GM19467 (cell line): ENCODE measurements around the gene CHIA.

Experiments
- ATAC-seq: cut with Tn5 transposase; IDR thresholded peaks from one replicate; pipeline ENCODE4 v1.9.1; 2021; ENCODE audit warnings: mild to moderate bottlenecking, moderate library complexity; ENCODE audit not compliant: unreplicated experiment

CHIA gene

DNA sequence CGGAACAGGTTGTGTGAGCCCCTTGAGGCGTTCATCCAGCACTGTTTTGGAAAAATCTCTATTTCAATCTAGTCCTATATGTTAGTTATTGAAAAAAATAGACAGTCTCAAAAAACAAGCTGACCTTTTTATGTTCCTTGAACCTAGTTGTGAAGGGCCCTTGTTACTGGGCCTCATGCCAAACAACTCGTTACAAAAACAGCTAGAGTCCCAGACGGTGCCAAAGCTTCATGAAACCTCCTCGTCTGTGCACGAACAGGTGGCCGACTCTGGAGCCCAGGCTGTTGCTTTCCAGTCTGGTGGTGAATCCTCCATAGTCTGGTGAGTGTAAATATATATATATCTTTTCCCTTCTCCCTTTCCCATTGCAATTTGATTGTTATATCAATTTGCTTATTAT lies at the start of gene CHIA:
Gene CHIA (plus strand): TSS at position 222 of the 400 bp plus-strand sequence. CDS start 19,617 bp downstream, outside the sequence.
- no peak for ATAC-seq

DNA sequence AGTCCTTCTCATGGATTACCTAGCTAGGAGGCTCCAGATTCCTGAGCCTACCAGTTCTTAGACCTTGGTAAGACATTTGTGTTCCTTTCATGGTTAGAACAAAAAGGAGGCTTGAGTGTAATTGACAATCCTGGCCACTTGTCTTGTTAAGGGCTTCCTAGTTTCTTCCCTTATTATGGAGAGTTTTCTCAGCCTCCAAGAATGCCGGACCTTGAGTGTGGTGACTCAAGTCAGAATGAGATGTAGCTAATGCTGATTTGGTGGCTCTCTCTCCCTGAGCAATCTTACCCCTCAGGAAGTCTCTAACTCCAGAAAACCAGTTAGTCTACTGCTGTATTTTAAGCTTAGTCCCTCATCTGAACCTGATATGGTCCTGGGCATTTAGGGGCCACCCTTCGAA lies 48.9 kb upstream of the CHIA start:
- no peak for ATAC-seq

DNA sequence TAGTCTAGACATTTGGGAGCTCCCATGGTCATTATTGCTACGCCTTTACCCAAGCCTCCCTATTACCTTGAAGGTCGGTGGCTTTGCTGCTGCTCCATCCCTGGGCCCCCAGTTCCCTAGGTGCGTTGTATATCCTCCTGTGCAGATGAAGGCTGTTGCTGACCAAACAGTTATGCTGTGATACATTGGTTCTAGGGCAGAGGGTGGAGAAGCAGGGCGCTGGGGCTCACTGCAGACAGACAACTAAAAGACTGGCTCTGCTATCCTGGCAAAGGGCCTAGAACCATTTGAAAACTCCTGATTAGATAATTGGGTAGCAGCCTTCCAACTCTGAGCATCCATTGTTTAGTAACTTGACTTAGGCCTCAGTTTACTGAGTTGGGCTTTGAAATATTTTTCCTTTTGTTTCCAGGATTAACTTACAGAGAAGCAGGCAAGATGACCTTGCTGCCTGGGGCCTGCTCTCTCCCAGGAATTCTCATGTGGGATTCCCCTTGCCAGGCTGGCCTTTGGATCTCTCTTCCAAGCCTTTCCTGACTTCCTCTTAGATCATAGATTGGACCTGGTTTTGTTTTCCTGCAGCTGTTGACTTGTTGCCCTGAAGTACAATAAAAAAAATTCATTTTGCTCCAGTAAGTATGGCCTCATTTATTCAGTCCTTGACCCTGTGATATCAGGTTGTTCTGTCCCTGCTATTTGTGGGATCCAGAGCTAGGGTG lies 47.7 kb upstream of the CHIA start:
- ATAC-seq, result no peak

DNA sequence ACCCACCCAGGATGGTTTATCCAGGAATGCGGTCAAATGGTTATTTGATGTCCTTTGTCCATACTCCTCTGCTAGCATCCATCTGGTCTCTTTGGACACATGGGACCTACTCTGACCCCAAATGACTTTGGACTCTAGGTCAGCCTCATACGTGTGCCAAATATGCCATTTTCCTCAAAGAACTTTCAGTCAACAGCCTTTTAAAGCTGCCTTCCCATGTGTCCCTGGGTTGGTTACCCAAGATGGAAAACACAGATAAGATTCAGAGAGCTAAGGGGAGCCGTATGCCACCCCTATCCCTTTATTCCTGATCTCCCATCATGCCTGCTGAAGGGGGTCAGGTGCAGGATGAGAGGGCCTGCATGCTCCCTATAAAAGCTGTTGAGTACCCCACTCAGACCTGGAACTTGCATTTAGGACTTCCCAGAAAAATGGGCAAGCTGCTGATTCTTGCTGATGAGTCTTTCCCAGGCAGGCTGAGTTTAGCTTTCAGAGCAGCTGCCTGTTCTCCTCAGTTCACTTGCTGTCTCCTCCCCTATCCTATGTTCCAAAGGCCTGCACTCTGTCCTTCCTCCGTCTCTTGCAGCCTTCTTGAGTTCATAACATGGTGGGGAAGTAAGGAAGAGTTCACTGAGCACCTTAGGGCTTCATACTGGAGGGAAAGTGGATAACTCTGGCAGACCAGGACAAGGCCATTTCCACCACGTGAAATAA lies 43.4 kb upstream of the CHIA start:
- ATAC-seq, result no peak

DNA sequence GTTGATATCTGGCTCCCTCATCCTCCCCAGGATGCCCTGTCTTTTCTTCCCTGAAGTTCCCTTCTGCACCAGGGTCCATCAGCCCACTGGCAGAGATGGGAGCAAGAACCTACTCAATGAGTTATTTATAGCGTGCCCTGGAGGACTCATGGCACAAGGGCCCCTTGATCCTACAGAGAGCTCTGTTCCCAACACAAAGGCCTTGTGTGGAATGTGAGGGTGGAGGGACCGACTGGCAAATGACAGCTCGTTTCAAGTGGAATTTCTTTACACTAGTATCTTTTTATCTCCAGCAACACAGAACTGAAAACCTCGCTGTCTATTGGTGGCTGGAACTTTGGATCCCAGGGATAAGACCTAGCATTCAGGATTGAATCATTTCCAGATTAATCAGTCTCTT lies 40.7 kb upstream of the CHIA start:
- no peak for ATAC-seq

DNA sequence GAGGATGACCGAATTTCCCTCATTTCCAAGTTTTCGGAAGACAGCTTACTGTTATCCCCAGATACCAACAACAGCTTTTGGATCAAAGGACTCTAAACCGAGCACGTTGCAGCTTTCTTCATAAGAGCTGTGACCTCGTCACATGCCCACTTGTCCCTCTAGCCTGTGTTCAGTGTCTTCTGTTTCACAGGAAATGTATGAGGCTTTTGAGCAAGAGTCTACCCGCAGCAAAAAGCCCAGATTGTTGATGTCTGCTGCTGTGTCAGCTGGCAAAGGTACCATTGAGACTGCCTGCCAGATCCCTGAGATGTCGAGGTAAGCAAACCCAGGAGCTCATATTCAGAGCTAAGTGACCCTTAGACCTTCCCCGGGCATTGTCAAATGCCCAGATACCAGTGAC lies 39.1 kb upstream of the CHIA start:
- no peak for ATAC-seq

DNA sequence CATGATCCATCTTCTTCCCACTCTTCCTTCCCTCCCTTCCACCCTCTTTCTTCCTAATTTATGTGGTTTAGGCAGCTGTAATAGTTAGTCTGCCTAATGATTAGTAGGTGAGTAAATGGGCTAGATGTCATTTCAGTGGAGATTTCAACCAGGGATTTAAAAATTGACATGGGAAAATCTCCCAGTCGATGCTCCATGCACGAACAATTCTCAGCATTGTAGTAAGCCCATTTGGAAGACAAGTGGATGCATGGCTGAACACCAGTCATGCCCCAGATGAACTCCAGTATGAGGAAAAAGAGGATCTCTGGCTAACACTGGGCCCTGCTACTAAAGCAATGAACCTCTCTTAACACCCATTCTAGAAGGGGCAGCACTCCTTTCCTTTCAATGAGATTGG lies 37.9 kb upstream of the CHIA start:
- no peak for ATAC-seq

DNA sequence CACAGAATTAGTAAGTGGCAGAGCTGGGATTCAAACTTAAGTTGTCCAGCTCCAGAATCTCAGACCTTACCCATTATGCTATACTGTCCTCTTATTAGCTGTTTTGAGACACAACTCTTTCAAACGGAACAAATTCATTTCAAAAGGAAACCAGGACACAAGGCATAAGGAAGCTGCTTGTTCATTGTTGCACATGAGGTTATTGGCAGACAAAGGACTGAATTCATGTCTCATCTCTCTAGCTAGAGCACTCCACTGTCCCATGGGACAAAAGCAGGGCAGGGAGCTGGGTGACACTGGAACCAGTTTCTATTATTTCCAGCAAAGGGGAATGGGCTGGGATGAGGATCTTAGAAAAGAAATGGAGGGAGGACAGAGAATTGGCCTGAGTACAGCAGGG lies 36.8 kb upstream of the CHIA start:
- ATAC-seq, result no peak

DNA sequence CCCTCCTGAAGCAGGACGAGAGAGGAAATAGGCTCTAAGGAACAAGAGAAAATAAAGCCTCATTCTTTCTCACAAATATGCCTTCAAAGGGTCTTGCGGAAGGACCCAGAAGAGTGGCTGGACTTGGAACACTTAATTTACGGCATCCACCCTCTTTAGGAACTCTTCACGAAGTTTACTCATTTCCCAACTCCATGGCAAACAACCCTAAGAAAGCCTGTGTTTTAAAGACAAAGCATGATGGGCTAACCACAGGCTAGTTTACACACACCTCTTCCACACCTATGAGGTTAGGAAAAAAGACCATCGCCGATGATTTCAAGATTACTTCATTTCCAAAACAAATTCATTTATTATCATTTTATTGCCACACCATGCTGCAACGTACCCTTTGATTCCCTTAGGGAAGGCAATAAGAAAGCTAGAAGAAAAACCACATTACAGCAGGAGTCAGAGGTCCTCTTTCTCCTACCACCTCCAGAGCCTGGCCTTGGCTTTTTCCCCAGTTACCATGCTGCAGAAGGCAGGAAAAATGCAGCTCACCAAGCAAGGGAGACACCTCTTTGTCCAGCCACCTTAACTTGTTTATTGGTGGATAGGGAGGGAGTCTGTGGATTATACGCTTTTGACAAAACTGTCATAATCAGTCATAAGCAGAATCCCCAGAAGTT lies 33.5 kb upstream of the CHIA start:
- no peak for ATAC-seq

DNA sequence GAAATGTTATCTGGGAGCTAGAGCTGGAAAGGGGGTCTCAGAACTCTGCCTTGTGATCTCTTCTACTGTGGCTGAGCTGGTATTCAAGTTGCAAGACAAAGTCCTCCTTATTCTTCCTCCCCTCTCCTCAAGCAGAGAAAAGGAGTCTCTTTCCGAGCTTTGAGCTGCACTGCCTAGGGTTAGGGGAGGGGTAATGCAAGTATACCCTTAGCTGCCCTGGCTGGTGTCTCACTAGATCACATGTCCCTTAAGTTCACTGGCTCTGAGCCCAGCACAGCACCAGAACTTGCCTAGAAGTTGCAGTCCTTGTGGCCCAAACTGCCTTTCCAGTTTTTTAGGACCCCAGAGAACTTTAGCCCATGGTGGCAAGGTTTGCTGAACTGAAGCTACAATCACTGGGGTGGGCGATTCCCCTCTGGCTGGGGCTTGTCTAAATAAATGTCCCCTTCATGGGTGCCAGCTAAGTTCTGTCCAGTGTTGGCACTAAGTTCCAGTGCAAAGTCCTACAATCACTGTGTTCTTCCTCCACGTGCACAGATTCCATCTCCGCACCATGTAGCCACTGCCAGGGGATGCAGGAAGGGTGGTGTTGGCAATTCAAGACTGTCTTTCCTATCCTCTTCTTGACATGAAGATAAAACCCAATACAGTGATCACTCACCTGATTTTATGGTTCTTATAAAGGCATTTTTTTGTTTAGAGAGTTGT lies 22.7 kb upstream of the CHIA start:
- ATAC-seq, result no peak

DNA sequence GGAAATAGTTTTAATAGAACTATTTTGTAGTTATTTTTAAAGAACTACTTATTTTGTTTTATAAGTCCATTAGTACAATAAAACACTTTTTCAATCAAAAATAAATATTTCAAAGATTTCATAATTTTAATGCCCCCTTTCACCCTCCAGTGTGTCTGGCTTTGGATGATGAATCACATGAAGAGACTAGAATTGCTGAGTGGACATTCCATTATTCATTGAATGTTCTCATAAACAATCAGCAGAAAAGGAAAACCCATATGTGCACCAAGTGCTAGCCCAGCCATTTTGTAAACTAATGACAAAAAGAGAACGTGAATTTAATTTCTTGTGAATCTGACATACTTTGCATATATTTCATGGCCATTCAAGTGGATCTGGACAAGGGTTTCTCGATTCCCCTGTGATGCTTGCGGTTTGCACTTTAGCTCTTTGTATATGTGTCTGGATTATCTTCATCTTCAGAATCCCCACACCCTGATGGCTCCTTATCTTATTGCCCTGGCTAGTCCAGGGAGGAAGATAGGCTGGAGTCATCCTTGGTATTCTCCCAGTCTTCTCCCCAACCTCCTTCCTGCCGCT lies 20.7 kb upstream of the CHIA start:
- ATAC-seq, result no peak

DNA sequence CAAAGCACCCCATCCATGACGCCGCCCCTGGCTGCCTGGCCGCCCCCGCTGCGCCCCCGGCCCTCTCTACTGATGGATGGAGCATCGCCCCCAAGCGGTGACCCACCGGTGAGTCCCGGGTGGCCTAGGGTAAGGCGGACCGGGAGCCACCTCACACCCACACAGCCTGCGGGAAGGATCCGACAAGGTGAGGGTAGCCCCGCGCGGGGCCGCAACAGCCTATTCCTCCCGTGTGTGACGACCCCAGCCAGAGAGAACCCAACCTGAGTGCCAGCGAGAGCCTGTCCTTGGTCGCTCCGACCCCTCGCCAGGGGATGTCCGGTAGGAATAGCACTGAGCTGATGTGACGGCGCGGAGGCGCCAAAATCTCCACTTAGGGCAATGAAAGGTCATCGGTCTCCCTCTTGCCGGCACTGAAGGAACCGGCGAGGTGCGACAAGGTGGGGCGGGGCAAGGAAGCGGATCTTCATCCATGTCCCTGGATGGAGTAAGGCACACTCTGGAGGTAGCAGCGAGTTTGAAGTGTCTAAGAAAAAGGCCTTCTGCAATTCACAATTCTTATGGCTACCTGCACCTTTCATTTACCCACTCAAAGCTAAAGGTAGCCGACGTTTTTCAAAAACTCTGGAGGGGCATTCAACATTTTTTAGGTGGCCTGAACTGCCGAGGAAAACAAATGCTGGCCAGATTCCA lies 19.7 kb upstream of the CHIA start:
- ATAC-seq, result no peak

DNA sequence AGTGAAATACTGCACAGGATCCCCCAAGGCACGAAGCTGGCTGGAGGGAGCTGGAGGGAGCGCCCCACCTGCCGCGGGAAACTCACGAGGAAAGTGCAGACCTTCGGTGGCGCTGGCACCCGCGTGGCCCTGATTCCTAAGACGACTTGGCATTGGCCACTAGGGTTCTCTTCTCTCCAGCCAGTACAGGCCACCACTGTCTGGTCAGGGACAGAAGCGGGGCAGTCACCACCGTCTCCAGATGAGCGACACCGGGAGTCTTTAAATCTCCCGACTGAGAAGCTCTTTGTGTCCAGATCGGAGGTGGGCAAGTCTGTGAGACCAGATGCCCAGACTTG lies 19.2 kb upstream of the CHIA start:
- ATAC-seq, result no peak

DNA sequence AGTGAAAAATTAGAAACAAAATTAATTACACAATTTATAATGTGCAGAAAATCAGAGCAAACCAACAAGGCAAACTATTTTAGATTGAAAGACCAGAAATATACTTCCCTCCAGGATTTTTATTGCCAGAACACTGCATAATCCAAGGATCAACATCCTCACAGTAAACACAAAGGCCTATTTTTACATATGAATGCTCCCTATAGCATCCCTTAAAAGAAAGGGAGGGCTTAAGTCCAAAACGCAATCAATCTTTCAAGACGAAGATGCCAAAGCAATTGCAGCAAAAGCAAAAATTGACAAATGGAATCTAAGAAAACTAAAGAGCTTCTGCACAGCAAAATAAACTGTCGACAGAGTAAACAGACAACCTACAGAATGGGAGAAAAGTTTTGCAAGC lies 18.6 kb upstream of the CHIA start:
- no peak for ATAC-seq

DNA sequence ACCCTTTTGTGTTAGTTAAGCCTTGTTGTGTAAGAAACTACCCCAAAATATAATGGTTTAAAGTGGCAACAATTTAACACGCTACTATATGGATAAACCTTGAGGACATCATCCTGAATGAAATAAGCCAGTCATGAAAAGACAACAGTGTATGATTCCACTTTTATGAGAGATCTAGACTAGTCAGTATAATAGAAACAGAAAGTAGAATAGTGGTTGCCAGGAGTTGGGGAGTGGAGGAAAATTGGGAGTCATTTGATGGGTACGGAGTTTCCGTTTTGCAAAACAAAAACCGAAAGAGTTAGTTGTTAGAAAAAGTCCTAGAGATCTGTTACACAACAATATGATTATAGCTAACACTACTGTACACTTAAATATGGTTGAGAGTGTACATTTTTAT lies 16.0 kb upstream of the CHIA start:
- ATAC-seq, result no peak

DNA sequence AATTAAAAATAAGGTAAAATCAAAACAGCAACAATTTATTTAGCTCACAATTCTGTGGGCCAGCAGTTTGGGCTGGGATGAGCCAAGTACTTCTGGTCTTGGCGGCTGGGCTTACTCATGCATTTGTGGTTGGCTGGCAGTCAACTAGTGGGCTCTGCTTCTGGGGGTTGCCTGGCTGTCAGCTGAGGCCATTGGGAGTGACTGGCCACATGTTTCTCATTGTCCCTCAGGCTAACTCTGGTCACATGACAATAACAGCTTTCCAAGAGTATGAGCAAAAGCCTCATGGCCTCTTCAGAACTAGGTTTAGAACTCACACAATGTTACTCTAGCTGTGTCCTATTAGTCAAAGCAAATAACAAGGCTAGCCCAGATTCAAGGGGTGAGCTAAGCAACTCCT lies 15.6 kb upstream of the CHIA start:
- ATAC-seq, result no peak

DNA sequence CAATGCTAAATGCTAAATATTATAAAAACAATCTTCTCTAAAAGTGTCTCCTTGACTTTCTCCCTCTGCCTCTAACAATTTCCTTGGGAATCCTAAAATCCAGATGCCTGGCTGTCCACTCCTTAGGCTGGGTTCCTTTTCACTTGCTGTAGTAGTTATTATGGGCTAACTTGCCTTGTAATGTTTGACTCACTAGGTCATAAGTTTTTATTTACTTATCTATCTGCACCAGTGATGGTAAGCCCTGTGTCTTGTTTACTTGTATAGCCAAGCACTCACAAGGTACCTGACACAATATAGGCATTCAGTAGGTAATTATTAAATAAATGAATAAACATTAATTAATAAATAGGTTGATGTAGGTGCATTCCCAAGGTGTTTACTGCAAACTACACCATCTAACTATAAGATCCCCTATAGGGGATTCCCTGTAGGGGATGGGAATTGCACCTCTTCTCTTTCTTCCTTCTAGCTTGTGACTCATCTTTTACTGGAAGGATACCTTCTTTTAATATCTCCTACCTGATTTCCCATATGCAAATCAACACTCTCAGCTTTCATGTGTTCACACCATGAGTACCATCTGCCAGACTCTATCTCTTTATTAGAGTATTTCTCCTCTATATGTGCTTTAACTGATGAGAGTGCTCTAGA lies 14.7 kb upstream of the CHIA start:
- ATAC-seq, result no peak

DNA sequence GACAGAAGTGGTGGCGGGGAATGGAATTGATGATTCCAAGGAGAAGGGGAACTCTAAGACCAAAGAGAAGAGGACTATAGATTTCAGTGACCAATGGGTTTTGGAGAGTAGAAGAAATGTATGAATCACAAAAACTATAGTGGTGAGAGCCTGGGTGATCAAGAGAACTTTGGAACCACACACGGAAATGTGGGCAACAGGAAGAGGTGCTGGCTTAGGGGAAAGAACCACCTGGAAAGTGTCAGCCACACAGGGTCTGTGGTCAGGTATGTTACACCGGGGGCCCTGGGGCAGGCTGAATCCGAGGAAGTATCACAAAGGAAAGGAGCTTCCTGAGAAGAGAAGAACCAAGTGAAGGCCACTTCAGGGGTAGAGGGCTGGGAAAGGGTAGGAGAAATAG lies 11.5 kb upstream of the CHIA start:
- no peak for ATAC-seq

DNA sequence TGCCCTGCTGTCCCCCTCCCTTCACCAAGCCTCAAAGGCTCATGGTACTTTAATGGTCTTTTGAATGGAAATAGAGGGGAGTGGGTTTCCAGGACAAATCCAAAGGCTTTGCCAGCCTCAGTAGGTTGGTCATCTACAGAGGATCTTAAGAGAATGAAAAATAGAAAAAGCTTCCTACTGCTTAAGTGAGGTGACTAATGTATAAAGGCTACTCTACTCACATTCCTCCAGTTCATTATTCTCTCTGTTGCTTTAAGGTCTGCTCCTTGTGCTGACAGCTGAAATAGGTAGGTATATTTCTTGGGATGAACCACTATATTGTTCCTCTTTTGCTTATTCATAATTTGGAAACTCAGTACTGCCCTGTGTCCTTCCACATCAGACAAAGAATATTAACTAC lies 10.4 kb upstream of the CHIA start:
- no peak for ATAC-seq

DNA sequence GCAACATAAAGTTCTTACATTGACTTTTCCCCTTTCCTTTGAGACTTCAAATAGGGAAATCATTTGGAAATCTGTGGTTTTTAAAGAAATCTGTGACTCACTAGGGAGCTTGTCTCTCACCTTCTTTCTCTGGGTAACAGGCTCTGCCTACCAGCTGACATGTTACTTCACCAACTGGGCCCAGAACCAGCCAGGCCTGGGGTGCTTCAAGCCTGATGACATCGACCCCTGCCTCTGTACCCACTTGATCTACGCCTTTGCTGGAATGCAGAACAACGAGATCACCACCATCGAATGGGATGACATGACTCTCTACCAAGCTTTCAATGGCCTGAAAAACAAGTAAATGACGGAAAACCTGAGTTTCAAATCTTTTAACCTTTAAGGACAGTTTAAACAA lies 9.2 kb upstream of the CHIA start:
- no peak for ATAC-seq
